GM21737 (cell line): ENCODE results near the gene KIF6.

Source experiments
- ATAC-seq: cut with Tn5 transposase; IDR thresholded peaks from one replicate; pipeline ENCODE4 v1.9.1; 2021; ENCODE audit warnings: mild to moderate bottlenecking, moderate library complexity; ENCODE audit not compliant: unreplicated experiment

Gene KIF6, protein sequence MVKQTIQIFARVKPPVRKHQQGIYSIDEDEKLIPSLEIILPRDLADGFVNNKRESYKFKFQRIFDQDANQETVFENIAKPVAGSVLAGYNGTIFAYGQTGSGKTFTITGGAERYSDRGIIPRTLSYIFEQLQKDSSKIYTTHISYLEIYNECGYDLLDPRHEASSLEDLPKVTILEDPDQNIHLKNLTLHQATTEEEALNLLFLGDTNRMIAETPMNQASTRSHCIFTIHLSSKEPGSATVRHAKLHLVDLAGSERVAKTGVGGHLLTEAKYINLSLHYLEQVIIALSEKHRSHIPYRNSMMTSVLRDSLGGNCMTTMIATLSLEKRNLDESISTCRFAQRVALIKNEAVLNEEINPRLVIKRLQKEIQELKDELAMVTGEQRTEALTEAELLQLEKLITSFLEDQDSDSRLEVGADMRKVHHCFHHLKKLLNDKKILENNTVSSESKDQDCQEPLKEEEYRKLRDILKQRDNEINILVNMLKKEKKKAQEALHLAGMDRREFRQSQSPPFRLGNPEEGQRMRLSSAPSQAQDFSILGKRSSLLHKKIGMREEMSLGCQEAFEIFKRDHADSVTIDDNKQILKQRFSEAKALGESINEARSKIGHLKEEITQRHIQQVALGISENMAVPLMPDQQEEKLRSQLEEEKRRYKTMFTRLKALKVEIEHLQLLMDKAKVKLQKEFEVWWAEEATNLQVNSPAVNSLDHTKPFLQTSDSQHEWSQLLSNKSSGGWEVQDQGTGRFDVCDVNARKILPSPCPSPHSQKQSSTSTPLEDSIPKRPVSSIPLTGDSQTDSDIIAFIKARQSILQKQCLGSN

DNA sequence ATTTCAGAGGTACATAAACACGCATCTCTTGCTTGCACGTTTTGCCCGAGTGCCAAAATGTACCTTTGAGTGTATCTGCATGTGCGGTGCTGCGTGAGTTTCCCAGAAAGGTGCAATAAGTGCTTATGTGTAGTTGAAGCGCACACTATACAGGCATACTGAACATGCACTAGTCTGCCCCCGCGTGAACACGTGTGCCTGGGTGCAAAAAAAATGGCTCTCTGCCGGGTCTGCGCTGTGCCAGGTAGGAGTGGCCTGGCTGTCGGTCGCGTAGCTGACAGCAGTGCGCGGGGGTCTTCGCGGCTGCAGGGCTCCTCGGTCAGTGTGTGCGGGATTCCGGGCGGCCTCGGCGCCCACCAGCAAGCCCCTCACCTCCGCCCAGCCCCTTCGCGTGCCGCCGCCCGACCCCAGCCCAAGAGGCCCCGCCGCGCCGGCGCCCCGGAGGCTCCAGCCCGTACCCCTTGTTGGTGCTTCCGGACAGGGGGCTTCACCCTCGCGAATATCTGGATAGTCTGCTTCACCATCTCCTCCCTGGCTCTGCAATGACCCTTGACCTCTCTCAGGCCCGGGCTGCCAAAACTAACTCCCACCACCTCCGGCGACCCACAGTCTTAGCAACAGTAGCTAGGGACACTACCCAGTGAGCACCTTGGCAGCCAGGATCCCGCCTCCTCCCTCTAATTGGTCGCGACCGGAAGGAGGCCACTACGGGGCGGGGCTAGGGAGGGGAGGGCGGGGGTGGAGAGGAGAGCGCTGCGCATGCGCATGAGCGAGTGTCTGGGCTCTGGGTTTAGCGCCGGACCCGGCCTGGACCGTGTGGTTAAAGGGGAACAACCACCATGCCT is at the start of gene KIF6:
KIF6 (minus strand) TSS at position 622 of the 845 bp plus-strand sequence; CDS start at position 524, 98 bp downstream.
- ATAC-seq = peak; percentile 99

DNA sequence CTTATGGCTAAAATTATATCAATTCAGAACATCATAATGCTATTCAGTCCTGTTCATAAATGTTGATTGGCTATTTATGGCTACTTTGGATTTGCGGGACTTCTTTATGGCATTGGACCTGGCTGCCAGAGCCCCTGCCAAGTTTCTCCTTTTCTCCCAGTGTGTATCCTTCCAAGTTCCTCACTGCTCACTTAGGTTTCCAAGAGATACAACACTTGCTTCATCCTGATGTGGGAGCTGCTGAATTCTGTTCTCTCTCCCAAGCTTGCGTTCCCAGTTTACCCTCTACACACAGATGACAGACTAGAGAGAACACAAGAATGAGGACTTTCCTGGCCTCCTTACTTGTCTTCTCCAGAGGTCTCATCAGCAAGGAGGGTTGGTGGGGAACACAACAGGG is 48.6 kb upstream of the KIF6 start:
- no peak for ATAC-seq

DNA sequence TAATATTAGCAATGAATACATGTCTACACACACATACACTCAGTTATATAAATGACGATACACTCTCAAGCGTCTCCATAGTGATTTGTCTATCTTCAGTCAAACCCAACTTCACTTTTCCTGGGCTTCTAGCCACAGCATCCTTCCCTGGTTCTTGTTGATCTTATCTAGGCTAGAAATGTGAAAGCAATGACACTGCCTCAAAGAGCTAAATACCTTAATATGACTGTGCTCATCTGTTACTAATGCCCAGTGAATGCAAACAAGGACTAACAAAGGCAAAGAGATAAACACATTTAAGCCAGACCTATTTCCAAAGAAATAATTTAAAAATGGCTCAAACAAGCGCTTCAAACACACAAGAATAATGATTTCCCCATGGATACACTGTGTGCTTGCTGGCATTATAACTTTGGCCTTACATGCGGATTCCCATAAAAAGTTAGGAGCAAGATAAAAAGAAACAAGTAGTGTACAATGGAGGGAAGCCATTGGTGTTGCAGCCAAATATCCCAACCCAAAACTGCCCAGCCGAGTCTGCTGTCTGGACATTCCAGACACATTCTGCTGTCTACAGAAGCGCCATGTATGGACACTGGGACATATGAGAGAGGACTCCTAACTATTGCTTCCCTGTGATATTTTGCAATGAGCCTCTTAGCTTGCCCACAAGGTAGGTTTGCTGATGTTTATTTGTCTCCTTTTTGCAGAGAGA is 47.5 kb upstream of the KIF6 start:
- ATAC-seq = no peak

DNA sequence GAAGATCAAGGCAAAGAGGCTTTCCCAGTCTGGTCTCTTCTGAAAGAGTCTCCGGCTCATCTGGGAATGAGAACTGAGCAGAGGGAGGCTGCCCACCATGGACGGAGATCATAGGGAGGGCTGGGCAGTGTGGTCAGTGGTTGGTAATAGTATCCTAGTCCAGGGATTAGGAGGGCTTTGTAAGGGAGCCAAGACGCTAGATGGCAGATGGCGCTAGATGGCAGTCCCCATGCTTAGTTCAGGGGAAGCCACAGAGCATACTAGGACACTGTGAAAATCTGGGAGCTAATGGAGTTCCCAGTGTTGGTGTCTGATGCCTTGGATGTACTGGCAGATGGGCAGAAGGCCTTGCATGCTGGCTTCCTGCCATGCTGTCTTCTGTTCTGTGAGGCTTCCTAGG is 45.2 kb upstream of the KIF6 start:
- ATAC-seq = no peak

DNA sequence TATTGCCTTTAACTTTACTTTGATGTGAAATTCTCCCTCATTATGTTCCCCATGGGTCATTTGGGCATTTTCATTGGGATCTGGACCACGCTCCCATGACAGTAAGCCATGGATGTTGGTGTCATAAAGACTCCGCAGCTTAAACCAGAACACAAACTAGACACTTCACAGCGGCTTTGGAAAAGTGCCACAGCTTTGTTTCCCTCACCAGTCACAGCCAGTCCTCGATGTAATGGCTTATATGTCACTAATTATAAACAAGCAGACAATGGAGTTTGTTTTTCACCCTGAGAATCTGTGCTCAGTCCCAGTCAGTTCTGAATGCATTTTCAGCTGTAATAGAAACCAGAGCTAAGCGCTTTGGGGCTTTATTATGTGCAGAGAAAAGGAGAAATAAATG is 43.8 kb upstream of the KIF6 start:
- no peak for ATAC-seq

DNA sequence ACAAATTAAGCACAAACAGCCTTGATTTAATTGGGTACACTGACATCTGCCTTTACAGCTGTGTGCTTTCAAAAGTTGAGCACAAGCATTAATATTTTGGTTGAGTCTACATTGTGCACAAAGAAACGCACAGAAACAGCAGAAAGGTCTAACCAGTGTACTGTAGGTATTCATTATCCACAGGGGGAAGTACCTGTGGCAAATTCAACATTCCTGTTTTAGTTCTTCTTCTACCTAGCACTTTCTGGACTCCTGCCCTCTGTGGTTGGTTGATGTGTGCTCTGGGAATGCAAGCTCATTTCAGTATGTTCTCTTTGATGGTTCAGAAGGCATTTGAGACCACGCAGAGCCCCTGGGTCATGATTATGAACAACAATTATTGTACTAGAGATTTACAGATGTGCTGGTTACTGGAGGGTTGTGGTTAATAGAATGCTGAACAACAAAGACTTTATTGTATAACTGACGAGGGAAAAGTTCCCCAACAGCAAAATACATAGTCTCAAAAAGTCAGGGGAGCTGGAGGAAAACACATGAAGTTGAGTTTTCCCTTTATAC is 40.4 kb upstream of the KIF6 start:
- ATAC-seq = no peak

DNA sequence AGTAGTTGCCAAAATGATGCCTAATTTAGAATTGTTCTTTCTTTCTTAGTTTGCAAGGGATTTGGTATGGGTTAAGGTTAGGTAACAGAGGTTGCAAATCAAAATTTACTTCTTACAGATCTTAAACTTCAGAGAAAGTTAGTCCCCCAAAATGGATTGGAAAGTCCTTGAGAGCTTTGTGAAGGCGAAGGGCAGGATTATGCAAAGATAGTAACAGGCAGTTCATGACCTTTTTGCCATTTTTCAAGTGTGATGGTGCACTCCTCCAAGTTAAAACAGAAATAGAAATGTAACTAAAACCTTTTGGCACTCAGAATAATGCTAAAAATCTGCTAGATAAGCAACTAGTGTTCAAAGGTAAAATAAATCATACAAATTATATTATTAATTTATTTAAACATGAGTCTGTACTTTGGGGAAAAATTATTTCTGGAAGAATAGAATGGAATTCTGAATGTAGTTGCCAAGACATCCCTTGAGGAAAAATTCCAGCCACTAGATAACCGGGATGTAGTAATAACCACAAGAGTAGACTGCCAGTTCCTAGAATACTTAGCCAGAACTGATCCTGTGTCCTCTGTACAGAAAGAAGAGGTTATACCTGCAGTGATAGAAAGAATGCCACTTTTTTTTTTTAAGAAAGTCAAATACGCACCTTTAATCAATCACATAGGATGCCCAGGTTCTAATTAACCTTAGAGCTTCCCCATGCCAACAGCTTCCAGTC is 35.2 kb upstream of the KIF6 start:
- no peak for ATAC-seq

DNA sequence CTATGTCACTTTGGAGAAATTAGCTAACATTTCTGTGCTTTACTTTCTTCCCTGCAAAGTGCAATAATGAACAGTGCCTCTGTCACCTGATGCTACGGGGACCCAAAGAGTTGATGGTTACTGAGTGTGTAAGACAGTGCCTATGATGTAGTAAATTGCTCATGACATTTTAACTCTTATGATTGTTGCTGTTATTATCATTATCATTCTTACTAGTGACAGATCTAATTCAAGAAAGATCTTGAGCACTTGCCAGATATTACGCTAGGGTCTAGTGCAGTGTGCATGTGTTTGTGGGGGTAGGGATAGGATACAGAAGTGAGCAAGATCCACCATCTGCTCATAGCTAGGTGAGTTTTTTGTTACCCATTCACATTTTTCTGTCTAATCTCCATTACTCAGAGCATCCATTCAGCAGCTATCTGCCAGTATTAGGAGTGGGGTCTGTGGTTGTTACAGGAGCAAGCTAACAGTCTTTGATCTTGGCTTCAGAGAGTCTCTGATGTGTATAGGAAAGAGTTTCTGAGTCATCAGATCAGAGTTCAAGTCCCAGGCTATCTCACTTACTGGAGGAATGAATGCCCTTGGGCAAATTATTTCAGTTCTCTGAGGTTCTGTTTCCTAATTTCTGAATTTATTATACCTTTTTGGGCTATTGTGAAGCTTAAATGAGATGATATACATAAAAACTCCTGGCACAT is 33.8 kb upstream of the KIF6 start:
- no peak for ATAC-seq

DNA sequence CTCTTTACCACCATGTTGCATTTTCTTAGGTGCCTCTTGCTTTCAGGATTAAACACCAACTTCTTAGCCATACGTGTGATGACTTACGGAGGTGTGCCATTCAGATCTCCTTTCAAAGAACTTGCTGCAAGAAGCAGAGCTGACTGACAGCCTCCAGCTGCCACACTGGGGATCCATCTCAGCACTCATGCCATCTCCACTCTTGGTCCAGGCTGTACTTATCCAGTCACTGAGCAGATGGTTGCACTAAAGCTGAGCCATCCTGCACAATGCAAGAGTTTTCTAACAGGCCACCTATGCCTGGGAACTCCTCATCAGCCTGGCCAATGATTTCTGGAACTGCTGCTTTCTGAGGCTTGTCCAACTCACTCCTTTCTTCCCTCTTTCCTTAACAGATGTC is 31.4 kb upstream of the KIF6 start:
- ATAC-seq = no peak

DNA sequence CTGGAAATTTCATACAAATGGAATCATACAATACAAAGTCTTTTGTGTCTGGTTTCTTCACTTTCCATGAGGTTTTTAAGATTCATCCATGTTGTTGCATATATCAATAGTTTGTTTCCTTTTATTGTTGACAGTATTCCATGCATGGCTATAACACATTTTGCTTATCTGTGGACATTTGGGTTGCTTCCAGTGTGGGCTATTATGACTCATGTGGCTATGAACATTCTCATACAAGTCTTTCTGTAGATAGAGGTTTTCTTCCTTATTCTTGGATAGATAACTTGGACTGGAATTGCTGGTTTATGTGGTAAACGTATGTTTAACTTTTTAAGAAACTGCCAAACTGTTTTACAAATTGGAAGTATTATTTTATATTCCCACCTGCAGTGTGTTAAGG is 30.0 kb upstream of the KIF6 start:
- ATAC-seq = no peak

DNA sequence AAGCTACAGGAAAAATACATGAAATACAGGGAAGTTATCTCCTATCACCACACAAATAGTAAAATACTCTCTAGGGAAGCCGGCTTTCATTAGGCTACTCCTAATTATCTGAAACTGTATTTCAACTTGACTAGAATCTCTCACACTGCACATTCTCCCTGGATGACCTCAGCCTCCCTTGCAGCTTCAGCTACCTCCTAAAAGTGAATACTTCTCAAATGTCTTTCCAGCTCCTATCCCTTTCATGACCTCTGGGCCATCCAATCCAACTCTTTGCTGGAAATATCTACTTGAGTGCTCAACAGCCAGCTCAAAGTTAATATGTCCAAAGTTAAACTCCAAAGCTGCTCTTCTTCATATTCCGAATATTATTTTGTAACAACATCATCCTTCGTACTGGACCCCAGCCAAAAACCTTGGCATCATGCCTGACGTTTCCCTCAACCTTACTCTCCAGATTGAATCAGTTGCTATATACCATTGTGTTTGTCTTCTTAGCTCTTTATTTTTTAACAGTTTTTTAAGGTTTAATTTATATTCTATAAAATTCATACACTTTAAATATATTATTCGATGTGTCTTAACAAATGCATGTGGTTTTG is 29.4 kb upstream of the KIF6 start:
- ATAC-seq = no peak

DNA sequence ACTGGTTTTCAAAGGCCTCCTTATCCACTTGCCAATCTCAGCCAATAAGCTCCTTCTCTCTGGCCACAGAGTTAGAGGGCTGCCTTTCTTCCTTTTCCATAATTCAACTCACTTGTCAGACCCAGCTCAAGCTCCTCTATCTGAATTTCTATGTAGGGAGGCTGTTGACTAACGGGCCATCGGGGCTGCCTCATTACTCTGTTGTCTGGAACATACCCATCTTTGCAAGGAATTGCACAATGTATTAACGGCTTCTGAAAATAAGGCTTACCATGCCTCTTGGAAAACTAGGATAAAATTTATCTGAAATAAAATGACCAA is 28.5 kb upstream of the KIF6 start:
- ATAC-seq = no peak

DNA sequence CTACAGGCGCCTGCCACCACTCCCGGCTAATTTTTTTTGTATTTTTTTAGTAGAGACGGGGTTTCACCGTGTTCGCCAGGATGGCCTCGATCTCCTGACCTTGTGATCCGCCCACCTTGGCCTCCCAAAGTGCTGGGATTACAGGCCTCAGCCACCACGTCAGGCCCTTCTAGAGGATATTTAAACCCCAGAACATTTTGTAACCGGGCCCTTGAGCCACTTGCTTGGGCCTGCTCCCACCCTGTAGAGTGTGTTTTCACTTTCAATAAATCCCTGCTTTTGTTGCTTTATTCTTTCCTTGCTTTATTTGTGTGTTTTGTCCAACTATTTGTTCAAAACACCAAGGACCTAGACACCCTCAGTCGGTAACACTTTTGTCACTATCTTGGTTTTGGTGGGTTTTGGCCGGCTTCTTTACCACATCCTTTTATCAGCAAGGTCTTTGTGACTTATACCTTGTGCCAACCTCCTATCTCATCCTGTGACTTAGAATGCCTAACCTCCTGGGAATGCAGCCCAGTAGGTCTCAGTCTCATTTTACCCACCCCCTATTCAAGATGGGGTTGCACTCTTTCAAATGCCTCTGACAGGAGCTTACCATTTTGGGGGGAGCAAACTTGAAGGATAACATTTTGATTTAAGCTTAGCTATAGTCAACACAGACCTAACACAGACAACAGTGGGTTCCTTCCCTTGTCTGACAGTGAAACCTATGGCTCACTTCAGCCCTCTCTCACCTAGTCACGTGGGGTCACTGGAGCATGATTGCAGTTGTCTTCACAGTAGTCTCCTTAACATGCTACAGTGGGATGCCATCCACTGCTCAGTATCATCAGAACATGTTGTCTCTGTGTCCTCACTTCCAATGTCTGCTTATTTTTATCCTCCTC is 27.9 kb upstream of the KIF6 start:
- ATAC-seq = no peak

DNA sequence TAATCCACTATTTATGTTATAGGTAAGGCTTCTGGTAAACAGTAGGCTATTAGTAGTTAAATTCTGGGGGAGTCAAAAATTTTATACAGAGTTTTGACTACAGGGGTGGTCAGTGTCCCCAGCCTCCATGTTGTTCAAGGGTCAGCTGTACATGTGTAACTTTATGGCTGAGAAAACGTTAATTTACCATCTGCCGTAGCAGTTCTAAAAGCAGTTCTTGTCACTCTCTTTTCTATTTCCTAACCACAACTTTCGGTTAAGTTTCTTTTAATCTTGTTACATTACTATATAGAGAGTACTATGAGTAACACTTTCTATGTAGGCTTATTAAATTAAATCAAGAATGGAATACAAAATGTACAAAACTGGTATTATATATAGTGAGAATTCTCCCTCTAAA is 21.6 kb upstream of the KIF6 start:
- no peak for ATAC-seq

DNA sequence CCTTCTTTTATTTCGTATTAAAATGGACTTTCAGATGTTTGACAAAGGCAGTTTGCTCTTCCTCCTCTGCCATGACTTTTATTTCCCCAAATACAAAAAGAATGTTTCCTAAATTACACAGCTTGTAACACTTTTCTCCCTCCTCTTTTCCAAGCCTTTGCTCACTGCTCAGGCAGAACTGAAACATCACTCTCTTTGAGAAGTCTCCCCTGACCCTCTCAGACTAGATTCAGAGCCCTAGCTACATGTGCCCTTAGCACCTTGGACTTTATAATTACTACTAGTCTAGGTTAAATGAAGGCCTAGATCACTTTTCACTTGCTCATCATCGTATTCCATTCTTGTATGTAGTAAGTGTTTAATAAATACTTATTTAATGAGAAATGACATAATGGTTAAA is 8.5 kb upstream of the KIF6 start:
- no peak for ATAC-seq

DNA sequence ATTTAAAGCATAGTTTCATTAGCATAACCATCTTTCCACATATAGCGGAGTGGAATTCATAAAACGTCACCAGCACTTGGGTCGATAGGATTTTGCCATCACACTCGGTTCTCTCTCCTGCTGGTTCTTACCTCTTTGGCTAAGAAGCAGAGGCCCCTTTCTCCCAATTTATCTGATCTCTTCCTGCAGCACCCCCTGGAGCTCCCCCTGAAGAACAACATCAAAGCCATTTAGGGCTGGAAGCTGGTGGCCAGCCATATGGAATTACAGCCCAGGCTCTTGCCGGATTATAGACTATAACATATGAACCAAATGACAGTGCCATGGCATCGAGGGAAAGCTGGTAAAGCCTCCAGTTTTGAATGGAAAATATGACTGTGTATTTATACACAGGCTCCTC is 6.4 kb upstream of the KIF6 start:
- ATAC-seq = no peak

DNA sequence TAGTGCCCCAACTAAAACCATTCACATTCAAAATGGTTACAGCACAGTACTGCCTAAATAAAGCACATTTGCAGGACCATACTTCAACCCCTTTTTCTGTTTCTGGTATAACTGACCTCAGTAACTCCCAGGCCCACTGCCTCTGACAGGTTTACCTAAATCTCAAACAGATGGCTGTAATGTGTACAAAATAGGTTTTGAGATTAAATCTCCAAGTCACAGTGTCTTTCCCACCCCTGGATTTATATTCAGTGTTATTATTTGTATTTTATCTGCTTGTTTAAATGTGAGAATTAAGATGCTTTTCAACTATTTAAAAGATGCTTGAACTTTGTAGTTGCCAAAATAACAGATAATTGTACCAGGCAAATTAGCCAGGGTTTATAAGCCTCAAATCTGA is 4.7 kb upstream of the KIF6 start:
- no peak for ATAC-seq

DNA sequence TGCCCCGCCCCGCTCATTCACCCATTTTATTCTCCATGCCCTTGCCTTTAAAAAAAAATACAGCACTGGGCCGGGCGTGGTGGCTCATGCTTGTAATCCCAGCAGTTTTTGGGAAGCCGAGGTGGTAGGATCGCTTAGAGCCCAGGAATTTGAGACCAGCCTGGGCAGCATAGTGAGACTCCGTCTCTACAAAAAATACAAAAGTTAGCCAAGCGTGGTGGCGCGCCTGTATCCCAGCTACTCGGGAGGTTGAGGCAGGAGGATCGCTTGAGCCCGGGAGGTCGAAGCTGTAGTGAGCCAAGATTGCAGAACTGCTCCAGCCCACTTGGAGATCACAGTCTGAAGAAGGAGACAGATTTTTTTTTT is 407 bp upstream of the KIF6 start:
- no peak for ATAC-seq
